ENCODE results near the gene GOLGA6L2. TPM values are rescaled to one million over a fixed set of nuclear protein-coding genes. Genes with fewer than 3 reads are reported as not detected.
"Not testable (repeated sequence)": the region's sequence is repeated elsewhere in the genome, so short reads cannot be mapped to it uniquely, and the experiment has no call there.

Gene GOLGA6L2
- total RNA-seq, 1 donor from 2014 or later = not detected

- intact Hi-C loops (cut with micrococcal nuclease) = no loop called here
- H3K4me3 Mint-ChIP-seq (ENCODE audit: low read depth) = no peak overlapping the region
- DNase-seq (ENCODE audit: low spot score) = no peak
- H3K36me3 Mint-ChIP-seq (ENCODE audit: low read depth) = no peaks in the 10 kb centered on the region
- no peak overlapping the region for H3K27ac Mint-ChIP-seq
- H3K4me1 Mint-ChIP-seq (ENCODE audit: low read depth) = no peaks in the 10 kb centered on the region
- H3K9me3 Mint-ChIP-seq = no peaks in the 10 kb centered on the region
- H3K27me3 Mint-ChIP-seq (ENCODE audit: low read depth) = no peaks in the 10 kb centered on the region
Observed at GRCh38 chr15:23420806-23421575, 26.1 kb downstream of the GOLGA6L2 start.

GRCh38 chr15:23416349-23417276 lies 30.4 kb downstream of the GOLGA6L2 start:
- intact Hi-C loops (cut with micrococcal nuclease) = no loop called here
- no peak overlapping the region for H3K4me3 Mint-ChIP-seq (ENCODE audit: low read depth)
- no peaks in the 10 kb centered on the region for H3K4me1 Mint-ChIP-seq (ENCODE audit: low read depth)
- H3K27me3 Mint-ChIP-seq (ENCODE audit: low read depth) = no peaks in the 10 kb centered on the region
- H3K27ac Mint-ChIP-seq = no peak overlapping the region
- no peak for DNase-seq (ENCODE audit: low spot score)
- no peaks in the 10 kb centered on the region for H3K9me3 Mint-ChIP-seq
- H3K36me3 Mint-ChIP-seq (ENCODE audit: low read depth) = no peaks in the 10 kb centered on the region

GRCh38 chr15:23415866-23416265 lies 31.2 kb downstream of the GOLGA6L2 start:
- H3K27ac Mint-ChIP-seq; H3K4me3 Mint-ChIP-seq (ENCODE audit: low read depth); intact Hi-C loops (cut with micrococcal nuclease); H3K9me3 Mint-ChIP-seq; H3K27me3 Mint-ChIP-seq (ENCODE audit: low read depth); H3K4me1 Mint-ChIP-seq (ENCODE audit: low read depth); DNase-seq (ENCODE audit: low spot score); H3K36me3 Mint-ChIP-seq (ENCODE audit: low read depth): not testable (repeated sequence)

- Mint-ChIP-seq H3K36me3 (ENCODE audit: low read depth) (no peaks in the 10 kb centered on the region), H3K4me3 (ENCODE audit: low read depth) (no peak overlapping the region), H3K27me3 (ENCODE audit: low read depth) (no peaks in the 10 kb centered on the region), H3K9me3 (no peaks in the 10 kb centered on the region), H3K4me1 (ENCODE audit: low read depth) (no peaks in the 10 kb centered on the region), H3K27ac (no peak overlapping the region)
- no peak for DNase-seq (ENCODE audit: low spot score)
- intact Hi-C loops (cut with micrococcal nuclease) = no loop called here
Observed at GRCh38 chr15:23415321-23415865, 31.6 kb downstream of the GOLGA6L2 start.

GRCh38 chr15:23412881-23413600 lies 34.0 kb downstream of the GOLGA6L2 start:
- H3K27ac Mint-ChIP-seq; H3K27me3 Mint-ChIP-seq (ENCODE audit: low read depth); H3K36me3 Mint-ChIP-seq (ENCODE audit: low read depth); H3K4me3 Mint-ChIP-seq (ENCODE audit: low read depth); DNase-seq (ENCODE audit: low spot score); H3K4me1 Mint-ChIP-seq (ENCODE audit: low read depth); H3K9me3 Mint-ChIP-seq; intact Hi-C loops (cut with micrococcal nuclease): not testable (repeated sequence)

- no peak for DNase-seq (ENCODE audit: low spot score)
- intact Hi-C loops (cut with micrococcal nuclease) = no loop called here
- no peaks in the 10 kb centered on the region for H3K36me3 Mint-ChIP-seq (ENCODE audit: low read depth)
- H3K4me3 Mint-ChIP-seq (ENCODE audit: low read depth) = no peak overlapping the region
- no peaks in the 10 kb centered on the region for H3K9me3 Mint-ChIP-seq
- H3K27me3 Mint-ChIP-seq (ENCODE audit: low read depth) = no peaks in the 10 kb centered on the region
- H3K4me1 Mint-ChIP-seq (ENCODE audit: low read depth) = no peaks in the 10 kb centered on the region
- H3K27ac Mint-ChIP-seq = no peak overlapping the region
Observed at GRCh38 chr15:23411841-23412240, 35.2 kb downstream of the GOLGA6L2 start.

- no peaks in the 10 kb centered on the region for H3K27me3 Mint-ChIP-seq (ENCODE audit: low read depth)
- H3K4me1 Mint-ChIP-seq (ENCODE audit: low read depth) = no peaks in the 10 kb centered on the region
- H3K9me3 Mint-ChIP-seq = peaks cover 3% of the 10 kb centered on the region
- no peak for DNase-seq (ENCODE audit: low spot score)
- H3K36me3 Mint-ChIP-seq (ENCODE audit: low read depth) = no peaks in the 10 kb centered on the region
- H3K27ac Mint-ChIP-seq = no peak overlapping the region
- intact Hi-C loops (cut with micrococcal nuclease) = no loop called here
- H3K4me3 Mint-ChIP-seq (ENCODE audit: low read depth) = no peak overlapping the region
Observed at GRCh38 chr15:23403550-23403949, 43.5 kb downstream of the GOLGA6L2 start.

- H3K36me3 Mint-ChIP-seq (ENCODE audit: low read depth) = no peaks in the 10 kb centered on the region
- no peak overlapping the region for H3K4me3 Mint-ChIP-seq (ENCODE audit: low read depth)
- no peak for DNase-seq (ENCODE audit: low spot score)
- H3K9me3 Mint-ChIP-seq = peaks cover 3% of the 10 kb centered on the region
- intact Hi-C loops (cut with micrococcal nuclease) = no loop called here
- H3K4me1 Mint-ChIP-seq (ENCODE audit: low read depth) = no peaks in the 10 kb centered on the region
- no peak overlapping the region for H3K27ac Mint-ChIP-seq
- H3K27me3 Mint-ChIP-seq (ENCODE audit: low read depth) = no peaks in the 10 kb centered on the region
Observed at GRCh38 chr15:23402544-23402943, 44.5 kb downstream of the GOLGA6L2 start.

GRCh38 chr15:23402140-23402539 lies 44.9 kb downstream of the GOLGA6L2 start:
- intact Hi-C loops (cut with micrococcal nuclease) = no loop called here
- no peak for DNase-seq (ENCODE audit: low spot score)
- Mint-ChIP-seq H3K27ac (no peak overlapping the region), H3K9me3 (peaks cover 3% of the 10 kb centered on the region), H3K36me3 (ENCODE audit: low read depth) (no peaks in the 10 kb centered on the region), H3K4me1 (ENCODE audit: low read depth) (no peaks in the 10 kb centered on the region), H3K27me3 (ENCODE audit: low read depth) (no peaks in the 10 kb centered on the region), H3K4me3 (ENCODE audit: low read depth) (no peak overlapping the region)

- no peak overlapping the region for H3K27ac Mint-ChIP-seq
- peaks cover 3% of the 10 kb centered on the region for H3K9me3 Mint-ChIP-seq
- intact Hi-C loops (cut with micrococcal nuclease) = no loop called here
- H3K27me3 Mint-ChIP-seq (ENCODE audit: low read depth) = no peaks in the 10 kb centered on the region
- H3K36me3 Mint-ChIP-seq (ENCODE audit: low read depth) = no peaks in the 10 kb centered on the region
- DNase-seq (ENCODE audit: low spot score) = no peak
- no peak overlapping the region for H3K4me3 Mint-ChIP-seq (ENCODE audit: low read depth)
- no peaks in the 10 kb centered on the region for H3K4me1 Mint-ChIP-seq (ENCODE audit: low read depth)
Observed at GRCh38 chr15:23401627-23402026, 45.4 kb downstream of the GOLGA6L2 start.

- H3K4me1 Mint-ChIP-seq (ENCODE audit: low read depth); DNase-seq (ENCODE audit: low spot score); H3K9me3 Mint-ChIP-seq; H3K27ac Mint-ChIP-seq; intact Hi-C loops (cut with micrococcal nuclease); H3K36me3 Mint-ChIP-seq (ENCODE audit: low read depth); H3K27me3 Mint-ChIP-seq (ENCODE audit: low read depth); H3K4me3 Mint-ChIP-seq (ENCODE audit: low read depth): not testable (repeated sequence)
Observed at GRCh38 chr15:23399207-23399606, 47.8 kb downstream of the GOLGA6L2 start.

- H3K36me3 Mint-ChIP-seq (ENCODE audit: low read depth); H3K4me1 Mint-ChIP-seq (ENCODE audit: low read depth); intact Hi-C loops (cut with micrococcal nuclease); H3K27ac Mint-ChIP-seq; H3K9me3 Mint-ChIP-seq; H3K4me3 Mint-ChIP-seq (ENCODE audit: low read depth); DNase-seq (ENCODE audit: low spot score); H3K27me3 Mint-ChIP-seq (ENCODE audit: low read depth): not testable (repeated sequence)
Observed at GRCh38 chr15:23398357-23398756, 48.7 kb downstream of the GOLGA6L2 start.

Data from activated T-helper 2 cell treated with anti-CD3 and anti-CD28 coated beads, Interferon-gamma antibody, Interleukin-2, Interleukin-4, amounts not matched to agents 10 μg/mL and 5 μg/mL and 100 μg/mL, durations not matched to agents 14 hours and 24 hours and 36 hours (primary cell).